K562 (cell line): ENCODE results near the gene LRMDA. TPM values are rescaled to one million over a fixed set of nuclear protein-coding genes. Genes with fewer than 3 reads are reported as not detected.

Source experiments
- ATAC-seq: fragments of 200-7000 bp; cut with Tn5 transposase; 3 replicates; pipeline ENCODE4 v1.9.1; 2020; ENCODE audit warnings: moderate library complexity
- BruUV-seq: library from RNA; stranded (reverse); fragments of 400-500 nt; replicated peaks from 2 replicates; lab custom pipeline; 2021; lab: Mats Ljungman, UMichigan
- CTCF ChIA-PET: fragments of 300-600 bp; formaldehyde crosslinking; extraction: SDS; loops from one replicate; lab custom pipeline; 2021; ENCODE audit warnings: low intra/inter-chr PET ratio; lab: Yijun Ruan, JAX
- POLR2A ChIA-PET: fragments of 300-600, 350-650 bp; sonication (Branson Sonifier 250); formaldehyde crosslinking; extraction: SDS; loops from one replicate; lab custom pipeline; 2021; ENCODE audit warnings: antibody characterized with exemption, inconsistent platforms; lab: Yijun Ruan, JAX
- DNase-seq, 4 experiments: peaks; one replicate each; pipeline versions ENCODE4 v3.0.0 to v3.0.0-alpha.2; 2011 to 2018; ENCODE audit warnings: low spot score in 3 of 4, mixed read lengths in 3 of 4; ENCODE audit errors: extremely low read depth in 1 of 4
- FAIRE-seq: peaks from 2 replicates; lab custom pipeline; 2011; peaks lifted over from hg19 to GRCh38; lab: Jason Lieb, UNC
- H2AFZ ChIP-seq: 2 replicates; pipeline ENCODE4 v1.6.0; 2011; ENCODE audit warnings: low read depth, low read length, control low read depth, inconsistent platforms
- H3K27ac ChIP-seq: fragments of 200-600 bp; 3 replicates; pipeline ENCODE4 v1.8.0; 2011; ENCODE audit warnings: low read depth, mild to moderate bottlenecking, control low read depth, inconsistent platforms, low read length, moderate library complexity, mixed read lengths; ENCODE audit errors: extremely low read depth
- H3K27me3 ChIP-seq, 2 experiments: fragments of 300-600 bp in 1 of 2; 2 replicates in 1 of 2; 3 replicates in 1 of 2; pipeline versions ENCODE4 v1.6.0 to v1.8.0; 2011; ENCODE audit warnings: inconsistent platforms in 2 of 2, low read length in 2 of 2, mild to moderate bottlenecking in 1 of 2, mixed read lengths in 1 of 2, moderate library complexity in 1 of 2; ENCODE audit not compliant: control insufficient read depth in 2 of 2, insufficient read depth in 2 of 2
- H3K36me3 ChIP-seq: fragments of 300-600 bp; 3 replicates; pipeline ENCODE4 v1.8.0; 2011; ENCODE audit warnings: mild to moderate bottlenecking, low read length, inconsistent platforms; ENCODE audit not compliant: control insufficient read depth, insufficient read depth
- H3K4me1 ChIP-seq, 2 experiments: fragments of 200-600 bp in 1 of 2; replicated peaks in 1 of 2; 2 replicates in 1 of 2; 3 replicates in 1 of 2; pipeline versions ENCODE4 v1.5.1 to v1.8.0; 2011; ENCODE audit warnings: inconsistent platforms in 2 of 2, low read length in 2 of 2, mild to moderate bottlenecking in 1 of 2, mixed read lengths in 1 of 2, moderate library complexity in 1 of 2; ENCODE audit not compliant: control insufficient read depth in 2 of 2, insufficient read depth in 2 of 2
- H3K4me2 ChIP-seq: 2 replicates; pipeline ENCODE4 v1.6.1; 2011; ENCODE audit warnings: low read length, control low read depth, inconsistent platforms, mixed read lengths; ENCODE audit not compliant: insufficient read depth
- H3K4me3 ChIP-seq: fragments of 200-600 bp; sonication (generic), shearing (Covaris generic); 2 replicates; pipeline ENCODE4 v1.5.1; 2016; ENCODE audit warnings: control low read depth, inconsistent platforms
- H3K79me2 ChIP-seq: fragments of 200-600 bp; 3 replicates; pipeline ENCODE4 v1.8.0; 2011; ENCODE audit warnings: low read length, inconsistent platforms; ENCODE audit not compliant: control insufficient read depth, insufficient read depth
- H3K9ac ChIP-seq, 2 experiments: 2 replicates each; pipeline versions ENCODE4 v1.6.0 to v1.6.1; 2011; ENCODE audit warnings: low read depth in 2 of 2, low read length in 2 of 2, control low read depth in 1 of 2, inconsistent platforms in 1 of 2, mild to moderate bottlenecking in 1 of 2, mixed read lengths in 1 of 2; ENCODE audit not compliant: insufficient read depth in 1 of 2
- H3K9me1 ChIP-seq: one replicate; pipeline ENCODE4 v1.6.0; 2011; ENCODE audit warnings: inconsistent platforms, mild to moderate bottlenecking, low read length, moderate library complexity; ENCODE audit not compliant: control insufficient read depth, insufficient read depth
- H3K9me3 ChIP-seq: replicated peaks from 2 replicates; pipeline ENCODE4 v1.5.1; 2011; ENCODE audit warnings: low read depth, low read length, inconsistent platforms; ENCODE audit not compliant: control insufficient read depth, insufficient read depth
- H4K20me1 ChIP-seq: replicated peaks from 2 replicates; pipeline ENCODE4 v1.6.1; 2011; ENCODE audit warnings: low read length, inconsistent platforms, mixed read lengths; ENCODE audit not compliant: control insufficient read depth, insufficient read depth
- ARID3B ChIP-seq: fragments of 250-450 bp; sonication (Bioruptor Pico); IDR thresholded peaks from 2 replicates; pipeline ENCODE4 v1.4.0; 2020; ENCODE audit warnings: borderline replicate concordance
- CBFB ChIP-seq: sonication (generic); formaldehyde crosslinking; IDR thresholded peaks from 2 replicates; pipeline ENCODE4 v1.4.0; 2020; ENCODE audit warnings: mild to moderate bottlenecking, missing genetic modification reagents
- CHAMP1 ChIP-seq: fragments of 450-650 bp; IDR thresholded peaks from 2 replicates; pipeline ENCODE4 v1.6.1; 2016; ENCODE audit warnings: mild to moderate bottlenecking
- CLOCK ChIP-seq: fragments of 250-450 bp; sonication (Bioruptor Pico); IDR thresholded peaks from 2 replicates; pipeline ENCODE4 v1.4.0; 2020; ENCODE audit warnings: mild to moderate bottlenecking, moderate library complexity, borderline replicate concordance
- E2F8 ChIP-seq: fragments of 450-650 bp; IDR thresholded peaks from 2 replicates; pipeline ENCODE4 v1.7.1; 2018; ENCODE audit warnings: mild to moderate bottlenecking, low read depth; ENCODE audit not compliant: partially characterized antibody
- ELK3 ChIP-seq: fragments of 450-650 bp; formaldehyde crosslinking; IDR thresholded peaks from 2 replicates; pipeline ENCODE4 v1.4.0; 2020; ENCODE audit warnings: mild to moderate bottlenecking
- ERF ChIP-seq: fragments of 450-650 bp; formaldehyde crosslinking; IDR thresholded peaks from 2 replicates; pipeline ENCODE4 v1.4.0; 2020; ENCODE audit warnings: mild to moderate bottlenecking, mixed read lengths
- HOXB6 ChIP-seq: fragments of 250-450 bp; sonication (Bioruptor Pico); IDR thresholded peaks from 2 replicates; pipeline ENCODE4 v1.5.1; 2022; ENCODE audit warnings: mild to moderate bottlenecking, borderline replicate concordance
- NFIC ChIP-seq: fragments of 450-650 bp; IDR thresholded peaks from 2 replicates; pipeline ENCODE4 v1.6.1; 2017; ENCODE audit warnings: mild to moderate bottlenecking, inconsistent platforms
- NR2C2 ChIP-seq, 2 experiments: fragments of 200-800 bp in 1 of 2; sonication (Bioruptor generic) in 1 of 2; sonication (generic) in 1 of 2; formaldehyde crosslinking in 1 of 2; IDR thresholded peaks; 2 replicates each; pipeline versions ENCODE4 v1.6.1 to v1.8.0; 2016 to 2022; ENCODE audit warnings: mild to moderate bottlenecking in 1 of 2, missing compliant biosample characterization in 1 of 2, missing genetic modification characterization in 1 of 2, missing genetic modification reagents in 1 of 2
- PURB ChIP-seq: sonication (generic); formaldehyde crosslinking; IDR thresholded peaks from 2 replicates; pipeline ENCODE4 v1.9.0; 2021; ENCODE audit warnings: low read depth, mild to moderate bottlenecking, missing genetic modification reagents
- ZNF324 ChIP-seq: fragments of 250-450 bp; sonication (Bioruptor Pico); IDR thresholded peaks from 2 replicates; pipeline ENCODE4 v1.4.0; 2020; ENCODE audit warnings: mild to moderate bottlenecking
- in situ Hi-C: fragments of 300-500 bp; cut with MboI; formaldehyde crosslinking; loops from 4 replicates; pipeline ENCODE4 v1.15.0; 2018; ENCODE audit warnings: inconsistent platforms, mixed read lengths
- intact Hi-C: fragments of 100-400 bp; cut with micrococcal nuclease; formaldehyde crosslinking; loops from 2 replicates; pipeline ENCODE4 v1.14.2; 2022
- polyA plus RNA-seq, 8 experiments: library from polyadenylated mRNA; depleted of rRNA in 4 of 8; stranded (reverse) in 5 of 8; unstranded in 3 of 8; fragments of >200 nt; fragmentation: Nextera tagmentation in 2 of 8; fragmentation: Illumina TruSeq in 1 of 8; extraction: Ambion mirVana in 2 of 8; extraction: Trizol in 1 of 8; gene quantifications; 2 replicates each; pipeline versions ENCODE4 v1.2.1 to v1.2.3, GENCODE V29; 2011 to 2014; ENCODE audit warnings: inconsistent platforms in 1 of 8, missing spikeins in 1 of 8
- total RNA-seq, 7 experiments: library from RNA; depleted of rRNA in 6 of 7; stranded (reverse); fragments of >200 nt in 6 of 7; fragmentation: Illumina TruSeq in 2 of 7; extraction: Trizol in 2 of 7; gene quantifications; 2 replicates each; pipeline versions ENCODE4 v1.2.1 to v1.2.3, GENCODE V29; 2011 to 2021; ENCODE audit warnings: low replicate concordance in 1 of 7

LRMDA gene
- total and polyA plus RNA-seq, 9 of the 15 experiments (the other 6 are each of a cell fraction or from before 2014, with no cell fraction given): 0.25 TPM; not detected in 8

- Histone ChIP-seq H4K20me1 (no peaks in the 10 kb centered on the region), H3K9ac (no peak overlapping the region), H3K9me1 (no peaks in the 10 kb centered on the region), H3K9me3 (no peaks in the 10 kb centered on the region), H3K27me3 (no peaks in the 10 kb centered on the region), H3K27ac (no peak overlapping the region), H3K79me2 (no peaks in the 10 kb centered on the region), H2AFZ (no peak overlapping the region), H3K4me1 (no peaks in the 10 kb centered on the region), H3K4me3 (no peak overlapping the region), H3K4me2 (no peak overlapping the region), H3K36me3 (no peaks in the 10 kb centered on the region)
- no peak for FAIRE-seq
- ATAC-seq: no peak
- no peak for DNase-seq
- in situ Hi-C loops: no loop called here
- ChIA-PET CTCF (no interaction called here), POLR2A (no interaction called here)
- BruUV-seq: no TSS peak
- intact Hi-C loops: no loop called here
- TF ChIP-seq NR2C2 (CRISPR knock-in tag; IDR thresholded peaks at IDR 0.05) (no peak), NR2C2 (tag; IDR thresholded peaks at IDR 0.05) (no peak), CLOCK (CRISPR knock-in tag) (no peak), HOXB6 (CRISPR knock-in tag) (no peak), PURB (CRISPR knock-in tag) (no peak), CBFB (CRISPR knock-in tag) (no peak), ZNF324 (CRISPR knock-in tag) (no peak), ERF (CRISPR knock-in tag) (no peak), NFIC (no peak), E2F8 (no peak), CHAMP1 (no peak), ARID3B (no peak), ELK3 (no peak)
Measured at GRCh38 chr10:75607576-75607975, 176.2 kb downstream of the LRMDA start.
